Hair follicular keratinocyte (primary cell): ENCODE results near the gene TSPAN10. TPM values are rescaled to one million over a fixed set of nuclear protein-coding genes. Genes with fewer than 3 reads are reported as not detected.

Experiments
- total RNA-seq: library from RNA; depleted of rRNA; stranded (reverse); fragments of >200 nt; gene quantifications from 2 replicates; pipeline ENCODE4 v1.2.3, GENCODE V29; 2015

TSPAN10 gene
- 0.49 TPM in 1 of 2 replicates, not detected in the other for total RNA-seq

DNA sequence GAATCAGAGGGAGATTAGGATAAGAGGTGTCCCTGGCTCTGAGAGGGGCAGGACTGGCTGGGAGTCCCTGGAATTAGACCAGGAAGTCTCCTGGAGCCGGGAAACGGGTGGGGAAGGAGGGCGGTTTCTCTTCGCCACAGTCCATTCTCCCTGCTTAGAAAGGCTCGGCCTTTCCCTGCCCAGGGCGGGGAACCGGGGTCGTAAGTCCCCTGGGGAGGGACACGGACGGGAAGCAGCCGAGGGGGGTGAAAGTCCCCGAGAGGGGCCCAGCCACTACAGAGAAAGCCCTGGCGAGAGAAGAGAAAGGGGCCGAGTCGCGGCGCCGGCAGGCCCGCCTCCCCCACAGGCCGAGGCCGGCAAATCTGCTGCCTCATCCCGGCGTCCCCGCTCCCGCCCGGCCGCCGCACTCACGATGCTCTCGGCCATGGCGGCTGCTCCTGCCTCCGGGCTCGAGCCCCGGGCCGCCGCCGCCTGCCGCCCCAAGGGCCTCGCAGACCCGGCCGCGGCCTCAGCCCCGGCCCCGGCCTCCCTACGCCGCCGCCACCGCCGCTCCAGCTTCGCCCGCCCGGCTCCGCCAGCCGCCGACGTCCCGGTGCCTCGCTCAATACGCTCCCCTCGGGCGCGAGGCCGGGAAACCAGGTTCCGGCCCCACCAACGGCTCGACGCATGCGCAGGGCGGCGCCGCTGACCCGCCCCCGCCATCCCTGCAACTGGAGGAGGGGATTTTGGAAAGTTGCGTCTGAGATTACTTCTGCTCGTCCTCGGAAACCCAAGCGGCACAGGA is at the start of gene TSPAN10, which contains the start of gene NPLOC4:
TSS of gene TSPAN10 (plus strand) at position 692 of the 784 bp plus-strand sequence. CDS start 5,217 bp downstream, outside the sequence.
TSS of gene NPLOC4 (minus strand) at position 608 of the 784 bp plus-strand sequence. CDS start at position 426, 182 bp downstream.

DNA sequence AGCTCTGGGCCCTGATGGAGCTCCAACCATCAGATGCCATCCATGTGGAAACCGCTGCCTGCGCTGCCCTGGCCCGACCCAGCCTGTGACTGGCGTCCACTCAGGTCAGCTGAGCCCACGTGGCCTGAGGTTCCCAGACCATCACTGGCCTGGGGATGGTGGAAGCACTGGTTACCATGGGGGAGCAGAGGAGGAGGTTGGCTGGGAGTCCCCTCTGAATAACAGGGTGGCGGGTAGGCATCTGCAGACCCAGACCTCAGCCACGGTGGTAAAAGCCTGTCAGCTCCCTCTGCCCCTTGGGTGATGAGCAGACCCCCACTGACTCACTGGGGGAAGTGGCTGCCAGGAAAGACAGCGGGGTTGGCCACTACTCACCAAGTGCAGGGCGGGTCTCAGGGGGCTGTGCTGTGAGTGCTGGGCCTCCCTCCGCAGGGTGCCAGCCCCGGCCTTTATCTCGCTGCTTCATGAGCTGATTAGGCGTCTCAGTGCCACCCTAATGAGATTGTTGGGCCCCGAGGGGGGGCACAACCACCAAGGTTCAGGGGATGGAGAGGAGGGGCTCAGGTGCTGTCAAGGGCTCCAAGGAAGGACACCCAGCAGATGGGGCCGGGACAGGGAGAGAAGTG is 19.2 kb downstream of the TSPAN10 start, which contains the start of gene PDE6G:
TSS of gene PDE6G (minus strand) at position 425 of the 626 bp plus-strand sequence. CDS start 3,237 bp downstream, outside the sequence.

DNA sequence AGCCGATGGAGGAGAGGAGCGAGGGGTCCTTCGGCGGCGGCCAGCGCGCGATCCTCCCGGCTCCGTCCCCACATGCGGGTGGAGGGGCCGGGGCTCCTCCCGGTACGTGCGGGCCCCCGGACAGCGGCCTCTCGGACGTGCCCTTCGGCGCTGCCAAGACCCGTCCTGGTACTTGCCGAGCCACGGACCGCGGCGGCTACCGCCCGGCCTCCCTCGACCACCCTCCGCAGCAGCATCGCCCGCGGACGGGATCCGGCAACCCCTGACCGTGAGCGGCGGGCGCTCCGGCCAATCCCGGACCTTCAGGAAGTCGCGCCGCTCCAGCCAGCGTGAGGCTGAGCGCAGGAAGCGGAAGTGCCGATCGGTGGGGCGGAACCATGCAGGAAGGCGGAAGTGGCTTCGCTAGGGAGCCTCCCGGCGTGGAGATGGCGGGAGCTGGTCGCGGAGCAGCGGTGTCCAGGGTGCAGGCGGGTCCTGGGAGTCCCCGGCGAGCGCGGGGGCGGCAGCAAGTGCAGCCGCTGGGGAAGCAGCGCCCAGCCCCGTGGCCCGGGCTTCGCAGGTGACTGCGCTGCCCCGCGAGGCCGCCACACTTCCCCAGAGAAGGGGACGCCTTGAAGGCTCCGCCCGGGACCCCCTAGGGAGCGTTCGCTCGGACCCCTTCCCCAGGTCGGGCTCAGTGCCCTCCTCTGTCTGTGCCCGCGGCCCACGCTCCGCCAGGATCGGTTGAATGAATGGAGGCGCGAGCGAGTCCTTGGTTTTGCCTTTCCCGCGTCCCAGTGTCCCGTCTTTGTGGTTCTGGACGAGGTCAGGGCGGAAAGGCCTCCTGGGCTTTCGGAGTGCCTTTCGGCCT is 29.6 kb downstream of the TSPAN10 start, which contains the start of the genes CCDC137 and OXLD1:
TSS of gene CCDC137 (plus strand) at position 396 of the 850 bp plus-strand sequence. CDS start at position 426, 30 bp downstream.
TSS of gene OXLD1 (minus strand) at position 264 of the 850 bp plus-strand sequence. CDS start at position 236, 28 bp downstream.

DNA sequence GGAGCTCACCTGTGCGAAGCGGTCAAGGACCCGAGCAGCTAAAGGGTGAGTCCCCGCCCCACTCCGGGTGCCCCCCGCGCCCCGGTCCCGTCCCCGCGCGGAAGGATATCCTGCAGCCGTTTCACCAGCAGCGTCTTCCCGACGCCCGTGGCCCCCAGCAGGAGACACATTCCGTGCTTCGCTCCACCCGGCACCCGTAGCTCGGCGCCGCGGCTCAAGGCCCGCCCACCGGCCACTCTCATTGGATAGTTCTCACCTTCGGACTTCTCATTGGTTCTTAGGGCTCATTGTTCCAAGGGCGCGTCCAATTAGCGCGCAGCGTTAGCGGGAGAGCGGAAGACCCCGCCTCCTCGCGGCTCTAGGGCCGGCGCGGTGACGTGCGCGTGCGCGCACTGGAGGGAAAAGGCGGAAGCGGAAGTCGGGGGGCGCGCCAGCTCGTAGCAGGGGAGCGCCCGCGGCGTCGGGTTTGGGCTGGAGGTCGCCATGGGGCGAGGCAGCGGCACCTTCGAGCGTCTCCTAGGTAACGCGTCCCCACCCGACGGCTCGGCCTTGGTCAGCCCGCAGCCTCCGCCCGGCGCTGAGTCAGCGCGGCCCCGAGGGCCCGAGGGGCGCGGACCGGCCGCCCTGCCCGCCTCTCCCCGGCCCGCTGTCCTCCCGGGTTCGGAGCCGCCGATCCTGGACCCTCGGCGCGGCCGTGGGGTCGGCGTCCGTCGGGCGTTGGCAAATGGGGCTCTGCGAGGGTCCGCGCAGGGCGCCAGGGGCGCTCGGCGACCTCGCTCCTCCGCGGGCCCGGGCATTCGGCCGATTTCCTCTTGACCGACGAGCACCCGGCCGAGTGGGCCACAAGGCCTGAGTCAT is 46.8 kb downstream of the TSPAN10 start, which contains the start of the genes ARL16 and HGS:
TSS of gene ARL16 (minus strand) at position 214 of the 858 bp plus-strand sequence. CDS start at position 170, 44 bp downstream.
TSS of gene HGS (plus strand) at position 428 of the 858 bp plus-strand sequence. CDS start at position 484, 56 bp downstream.

Other genes starting within 250 kb of the TSPAN10 start
- gene BAHCC1, start 241.7 kb upstream of the TSPAN10 start, total RNA-seq: 1.8 and 4.0 TPM in 2 replicates
- gene ACTG1, start 124.4 kb upstream of the TSPAN10 start, total RNA-seq: 5,856 and 6,691 TPM in 2 replicates
- not detected in 2 replicates for gene FSCN2, start 108.8 kb upstream of the TSPAN10 start, total RNA-seq
- 30.0 and 30.6 TPM in 2 replicates for gene FAAP100, start 84.8 kb upstream of the TSPAN10 start, total RNA-seq
- 44.7 and 53.7 TPM in 2 replicates for gene NPLOC4, start 84 bp upstream of the TSPAN10 start, total RNA-seq
- not detected in 2 replicates for gene PDE6G, start 19.3 kb downstream of the TSPAN10 start, total RNA-seq
- gene OXLD1, start 29.4 kb downstream of the TSPAN10 start, total RNA-seq: 30.6 and 34.2 TPM in 2 replicates
- gene CCDC137, start 29.5 kb downstream of the TSPAN10 start, total RNA-seq: 11.0 and 18.8 TPM in 2 replicates
- gene ARL16, start 46.6 kb downstream of the TSPAN10 start, total RNA-seq: 23.4 and 29.4 TPM in 2 replicates
- gene HGS, start 46.8 kb downstream of the TSPAN10 start, total RNA-seq: 85.4 and 99.3 TPM in 2 replicates
- gene MRPL12, start 66.2 kb downstream of the TSPAN10 start, total RNA-seq: 82.5 and 175 TPM in 2 replicates
- gene SLC25A10, start 75.1 kb downstream of the TSPAN10 start, total RNA-seq: 13.2 and 39.5 TPM in 2 replicates
- not detected in 2 replicates for gene GCGR, start 167.0 kb downstream of the TSPAN10 start, total RNA-seq
- 54.0 and 72.8 TPM in 2 replicates for gene MCRIP1, start 196.1 kb downstream of the TSPAN10 start, total RNA-seq
- gene PPP1R27, start 197.9 kb downstream of the TSPAN10 start, total RNA-seq: not detected in 2 replicates
- 1,696 and 1,977 TPM in 2 replicates for gene P4HB, start 223.3 kb downstream of the TSPAN10 start, total RNA-seq
- 274 and 312 TPM in 2 replicates for gene ARHGDIA, start 234.1 kb downstream of the TSPAN10 start, total RNA-seq